ENCODE data around the gene TARDBP.

GRCh38 chr1:11024874-11025203 lies 12.4 kb downstream of the TARDBP start:
- TF ChIP-seq REST (IDR thresholded peaks at IDR 0.05; ENCODE audit: low read depth) (no peak), ELF1 (IDR thresholded peaks at IDR 0.05; ENCODE audit: borderline replicate concordance, low read depth) (no peak), EZH2phosphoT487 (IDR thresholded peaks at IDR 0.05; ENCODE audit: borderline replicate concordance) (no peak), CTCF (IDR thresholded peaks at IDR 0.05 in 2 of 3, conservative IDR thresholded peaks at IDR 0.05 in 1 of 3; ENCODE audit: borderline replicate concordance in 1 of 3, insufficient read depth in 1 of 3, low read depth in 2 of 3, low read length in 2 of 3) (no peak), SP1 (IDR thresholded peaks at IDR 0.05; ENCODE audit: low read depth) (no peak), EZH2 (IDR thresholded peaks at IDR 0.05) (no peak), ZNF274 (IDR thresholded peaks at IDR 0.05; ENCODE audit: low read depth, low read length) (no peak)

Data from HCT116 (cell line).